K562 (cell line): ENCODE results near the gene NDRG4. TPM values are rescaled to one million over a fixed set of nuclear protein-coding genes. Genes with fewer than 3 reads are reported as not detected.

Experiments used
- ESRRB ChIP-seq: fragments of 250-450 bp; sonication (Bioruptor Pico); IDR thresholded peaks from 2 replicates; pipeline ENCODE4 v1.5.0; 2020; ENCODE audit warnings: mild to moderate bottlenecking, moderate library complexity, borderline replicate concordance
- FOXK1 ChIP-seq: sonication (generic); formaldehyde crosslinking; IDR thresholded peaks from 2 replicates; pipeline ENCODE4 v1.8.0; 2022; ENCODE audit warnings: missing genetic modification reagents, mild to moderate bottlenecking, borderline replicate concordance
- GATA2 ChIP-seq: sonication (generic); formaldehyde crosslinking; IDR thresholded peaks from 2 replicates; pipeline ENCODE4 v1.4.0; 2020; ENCODE audit warnings: mild to moderate bottlenecking, missing genetic modification reagents
- HLTF ChIP-seq: fragments of 450-650 bp; IDR thresholded peaks from 2 replicates; pipeline ENCODE4 v1.6.1; 2016
- NFATC3 ChIP-seq: fragments of 450-650 bp; IDR thresholded peaks from 2 replicates; pipeline ENCODE4 v1.6.1; 2017; ENCODE audit warnings: mild to moderate bottlenecking
- NFIC ChIP-seq: fragments of 450-650 bp; IDR thresholded peaks from 2 replicates; pipeline ENCODE4 v1.6.1; 2017; ENCODE audit warnings: mild to moderate bottlenecking, inconsistent platforms
- NR2C2 ChIP-seq, 2 experiments: fragments of 200-800 bp in 1 of 2; sonication (Bioruptor generic) in 1 of 2; sonication (generic) in 1 of 2; formaldehyde crosslinking in 1 of 2; IDR thresholded peaks; 2 replicates each; pipeline versions ENCODE4 v1.6.1 to v1.8.0; 2016 to 2022; ENCODE audit warnings: mild to moderate bottlenecking in 1 of 2, missing compliant biosample characterization in 1 of 2, missing genetic modification characterization in 1 of 2, missing genetic modification reagents in 1 of 2
- PKNOX1 ChIP-seq: fragments of 450-650 bp; IDR thresholded peaks from 2 replicates; pipeline ENCODE4 v1.6.1; 2016
- SETDB1 ChIP-seq: IDR thresholded peaks from one replicate; pipeline ENCODE4 v1.6.1; 2012; ENCODE audit warnings: low read length, control low read depth, inconsistent platforms
- TAF9B ChIP-seq: fragments of 450-650 bp; IDR thresholded peaks from 2 replicates; pipeline ENCODE4 v1.6.1; 2018; ENCODE audit warnings: mild to moderate bottlenecking; ENCODE audit not compliant: partially characterized antibody
- ZBTB1 ChIP-seq: sonication (generic); formaldehyde crosslinking; IDR thresholded peaks from 2 replicates; pipeline ENCODE4 v1.8.1; 2023; ENCODE audit warnings: missing genetic modification reagents, low read depth, mild to moderate bottlenecking, borderline replicate concordance
- ZBTB12 ChIP-seq: fragments of 250-450 bp; sonication (Bioruptor Pico); IDR thresholded peaks from 2 replicates; pipeline ENCODE4 v1.4.0; 2020
- ZFX ChIP-seq: sonication (generic); formaldehyde crosslinking; IDR thresholded peaks from 2 replicates; pipeline ENCODE4 v1.8.0; 2022; ENCODE audit warnings: mild to moderate bottlenecking, missing genetic modification reagents, moderate library complexity
- ZKSCAN3 ChIP-seq: fragments of 250-450 bp; sonication (Bioruptor Pico); IDR thresholded peaks from 2 replicates; pipeline ENCODE4 v1.4.0; 2020
- ZNF280B ChIP-seq: fragments of 250-450 bp; sonication (Bioruptor Pico); IDR thresholded peaks from 2 replicates; pipeline ENCODE4 v1.5.1; 2021; ENCODE audit warnings: mild to moderate bottlenecking
- ZNF436 ChIP-seq: fragments of 250-450, 450-650 bp; sonication (Bioruptor Pico); formaldehyde crosslinking; IDR thresholded peaks from 2 replicates; pipeline ENCODE4 v1.7.0; 2020; ENCODE audit warnings: mild to moderate bottlenecking
- polyA plus RNA-seq, 8 experiments: library from polyadenylated mRNA; depleted of rRNA in 4 of 8; stranded (reverse) in 5 of 8; unstranded in 3 of 8; fragments of >200 nt; fragmentation: Nextera tagmentation in 2 of 8; fragmentation: Illumina TruSeq in 1 of 8; extraction: Ambion mirVana in 2 of 8; extraction: Trizol in 1 of 8; gene quantifications; 2 replicates each; pipeline versions ENCODE4 v1.2.1 to v1.2.3, GENCODE V29; 2011 to 2014; ENCODE audit warnings: inconsistent platforms in 1 of 8, missing spikeins in 1 of 8
- total RNA-seq, 7 experiments: library from RNA; depleted of rRNA in 6 of 7; stranded (reverse); fragments of >200 nt in 6 of 7; fragmentation: Illumina TruSeq in 2 of 7; extraction: Trizol in 2 of 7; gene quantifications; 2 replicates each; pipeline versions ENCODE4 v1.2.1 to v1.2.3, GENCODE V29; 2011 to 2021; ENCODE audit warnings: low replicate concordance in 1 of 7
- TF ChIP-seq, protein P1 (sequence below): fragments of 450-650 bp; formaldehyde crosslinking; IDR thresholded peaks from 2 replicates; pipeline ENCODE4 v1.4.0; 2020; ENCODE audit warnings: mild to moderate bottlenecking, moderate library complexity
- TF ChIP-seq, protein P2 (sequence below), 2 experiments: fragments of 450-650 bp; IDR thresholded peaks; 2 replicates each; pipeline ENCODE4 v1.6.1; 2018; ENCODE audit warnings: mild to moderate bottlenecking in 2 of 2, low read depth in 1 of 2; ENCODE audit not compliant: partially characterized antibody in 2 of 2

Gene NDRG4
- total and polyA plus RNA-seq, 9 of the 15 experiments (the other 6 are each of a cell fraction or from before 2014, with no cell fraction given) = 0.06 to 0.95 (median 0.28) TPM

DNA sequence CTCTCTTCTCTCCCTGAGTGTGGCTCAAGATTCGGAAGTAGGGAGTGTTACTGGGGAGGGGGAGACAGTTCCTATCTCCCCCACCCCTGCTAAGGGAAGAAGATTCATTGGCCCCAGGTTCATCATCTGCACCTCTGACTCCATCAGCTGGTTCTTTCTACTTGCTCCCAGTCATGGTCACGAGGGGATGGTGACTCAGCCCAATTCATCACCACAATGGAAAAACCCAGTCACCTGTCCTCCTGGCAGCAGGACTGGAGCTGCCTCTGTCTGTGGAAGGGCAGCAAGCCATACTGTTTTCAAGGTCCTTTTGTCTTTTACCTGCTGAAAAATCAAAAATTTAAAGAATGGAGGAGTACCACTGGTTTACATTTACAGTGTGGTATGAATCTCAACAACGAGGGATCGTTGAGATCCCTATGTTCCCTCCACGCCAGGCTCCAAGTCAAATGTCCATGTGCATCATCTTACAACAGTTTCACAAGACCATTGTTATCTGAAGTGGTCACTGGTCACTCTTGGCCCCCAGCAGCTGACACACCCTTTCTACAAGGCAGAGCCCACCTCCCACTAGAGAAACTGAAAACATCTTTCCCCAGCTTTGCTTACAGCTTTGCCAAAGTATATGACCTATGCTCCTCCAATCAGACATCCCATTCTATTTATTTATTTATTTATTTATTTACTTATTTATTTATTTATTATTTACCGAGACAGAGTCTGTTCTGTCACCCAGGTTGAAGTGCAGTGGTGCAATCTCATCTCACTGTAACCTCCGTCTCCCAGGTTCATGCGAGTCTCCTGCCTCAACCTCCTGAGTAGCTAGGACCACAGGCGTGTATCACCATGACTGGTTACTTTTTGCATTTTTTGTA is 40.4 kb upstream of the NDRG4 start (continued):
- TF ChIP-seq FOXK1 (CRISPR knock-in tag) (no peak), NFIC (no peak), ZKSCAN3 (CRISPR knock-in tag) (no peak), NFATC3 (peak; percentile 89; the same call in 1 of the 2 replicates), ZNF436 (no peak), ZBTB1 (CRISPR knock-in tag) (no peak), ESRRB (CRISPR knock-in tag) (no peak), ZFX (CRISPR knock-in tag) (no peak), NR2C2 (CRISPR knock-in tag; IDR thresholded peaks at IDR 0.05) (no peak), NR2C2 (tag; IDR thresholded peaks at IDR 0.05) (peak; percentile 74), PKNOX1 (no peak), HLTF (no peak), ZBTB12 (CRISPR knock-in tag) (no peak), GATA2 (CRISPR knock-in tag) (no peak), TAF9B (no peak), SETDB1 (no peak), ZNF280B (no peak)
- TF ChIP-seq, protein P1, sequence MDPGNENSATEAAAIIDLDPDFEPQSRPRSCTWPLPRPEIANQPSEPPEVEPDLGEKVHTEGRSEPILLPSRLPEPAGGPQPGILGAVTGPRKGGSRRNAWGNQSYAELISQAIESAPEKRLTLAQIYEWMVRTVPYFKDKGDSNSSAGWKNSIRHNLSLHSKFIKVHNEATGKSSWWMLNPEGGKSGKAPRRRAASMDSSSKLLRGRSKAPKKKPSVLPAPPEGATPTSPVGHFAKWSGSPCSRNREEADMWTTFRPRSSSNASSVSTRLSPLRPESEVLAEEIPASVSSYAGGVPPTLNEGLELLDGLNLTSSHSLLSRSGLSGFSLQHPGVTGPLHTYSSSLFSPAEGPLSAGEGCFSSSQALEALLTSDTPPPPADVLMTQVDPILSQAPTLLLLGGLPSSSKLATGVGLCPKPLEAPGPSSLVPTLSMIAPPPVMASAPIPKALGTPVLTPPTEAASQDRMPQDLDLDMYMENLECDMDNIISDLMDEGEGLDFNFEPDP (CRISPR knock-in tag) = no peak
- TF ChIP-seq, protein P2, sequence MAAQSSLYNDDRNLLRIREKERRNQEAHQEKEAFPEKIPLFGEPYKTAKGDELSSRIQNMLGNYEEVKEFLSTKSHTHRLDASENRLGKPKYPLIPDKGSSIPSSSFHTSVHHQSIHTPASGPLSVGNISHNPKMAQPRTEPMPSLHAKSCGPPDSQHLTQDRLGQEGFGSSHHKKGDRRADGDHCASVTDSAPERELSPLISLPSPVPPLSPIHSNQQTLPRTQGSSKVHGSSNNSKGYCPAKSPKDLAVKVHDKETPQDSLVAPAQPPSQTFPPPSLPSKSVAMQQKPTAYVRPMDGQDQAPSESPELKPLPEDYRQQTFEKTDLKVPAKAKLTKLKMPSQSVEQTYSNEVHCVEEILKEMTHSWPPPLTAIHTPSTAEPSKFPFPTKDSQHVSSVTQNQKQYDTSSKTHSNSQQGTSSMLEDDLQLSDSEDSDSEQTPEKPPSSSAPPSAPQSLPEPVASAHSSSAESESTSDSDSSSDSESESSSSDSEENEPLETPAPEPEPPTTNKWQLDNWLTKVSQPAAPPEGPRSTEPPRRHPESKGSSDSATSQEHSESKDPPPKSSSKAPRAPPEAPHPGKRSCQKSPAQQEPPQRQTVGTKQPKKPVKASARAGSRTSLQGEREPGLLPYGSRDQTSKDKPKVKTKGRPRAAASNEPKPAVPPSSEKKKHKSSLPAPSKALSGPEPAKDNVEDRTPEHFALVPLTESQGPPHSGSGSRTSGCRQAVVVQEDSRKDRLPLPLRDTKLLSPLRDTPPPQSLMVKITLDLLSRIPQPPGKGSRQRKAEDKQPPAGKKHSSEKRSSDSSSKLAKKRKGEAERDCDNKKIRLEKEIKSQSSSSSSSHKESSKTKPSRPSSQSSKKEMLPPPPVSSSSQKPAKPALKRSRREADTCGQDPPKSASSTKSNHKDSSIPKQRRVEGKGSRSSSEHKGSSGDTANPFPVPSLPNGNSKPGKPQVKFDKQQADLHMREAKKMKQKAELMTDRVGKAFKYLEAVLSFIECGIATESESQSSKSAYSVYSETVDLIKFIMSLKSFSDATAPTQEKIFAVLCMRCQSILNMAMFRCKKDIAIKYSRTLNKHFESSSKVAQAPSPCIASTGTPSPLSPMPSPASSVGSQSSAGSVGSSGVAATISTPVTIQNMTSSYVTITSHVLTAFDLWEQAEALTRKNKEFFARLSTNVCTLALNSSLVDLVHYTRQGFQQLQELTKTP (IDR thresholded peaks at IDR 0.05; ENCODE audit: low read depth in 1 of 2, partially characterized antibody in 2 of 2) = peak in 1 of 2 experiments; percentile 45
